SK-N-SH (cell line): Measurements from ENCODE around the gene SHC3. TPM values are rescaled to one million over a fixed set of nuclear protein-coding genes. Genes with fewer than 3 reads are reported as not detected.

ENCODE experiments used
- CTCF ChIA-PET: fragments of 300-600, 350-600 bp; formaldehyde crosslinking; extraction: SDS; loops from one replicate; lab custom pipeline; 2021; lab: Yijun Ruan, JAX
- POLR2A ChIA-PET: fragments of 350-600 bp; sonication (Branson Sonifier 250); formaldehyde crosslinking; extraction: SDS; loops from one replicate; lab custom pipeline; 2020; ENCODE audit warnings: antibody characterized with exemption, inconsistent platforms; lab: Yijun Ruan, JAX
- DNase-seq: peaks from one replicate; pipeline ENCODE4 v3.0.0; 2012
- H2AFZ ChIP-seq: fragments of 200-600 bp; sonication (generic); 2 replicates; pipeline ENCODE4 v1.8.1; 2016; ENCODE audit warnings: antibody characterized with exemption, mild to moderate bottlenecking, low read depth
- H3F3A ChIP-seq: fragments of 200-600 bp; sonication (generic); replicated peaks from 2 replicates; pipeline ENCODE3; 2016; ENCODE audit warnings: antibody characterized with exemption, mild to moderate bottlenecking; ENCODE audit not compliant: insufficient read depth
- H3K27ac ChIP-seq, 2 experiments: fragments of 200-500 bp in 1 of 2; fragments of 200-600 bp in 1 of 2; sonication (Bioruptor generic) in 1 of 2; sonication (generic), shearing (Covaris generic) in 1 of 2; 2 replicates each; pipeline versions ENCODE4 v1.5.1 to v1.6.1; 2014 to 2016; ENCODE audit warnings: low read depth in 2 of 2, inconsistent platforms in 1 of 2, low read length in 1 of 2, mild to moderate bottlenecking in 1 of 2, mixed read lengths in 1 of 2
- H3K27me3 ChIP-seq: fragments of 200-600 bp; sonication (generic), shearing (Covaris generic); 2 replicates; pipeline ENCODE4 v1.6.1; 2016; ENCODE audit warnings: mixed run types; ENCODE audit not compliant: insufficient read depth
- H3K36me3 ChIP-seq, 2 experiments: fragments of 200-500 bp in 1 of 2; fragments of 200-600 bp in 1 of 2; sonication (Bioruptor generic) in 1 of 2; sonication (generic) in 1 of 2; replicated peaks in 1 of 2; 2 replicates each; pipeline versions ENCODE3 to v1.5.1; 2014 to 2016; ENCODE audit warnings: low read length in 1 of 2, mild to moderate bottlenecking in 1 of 2; ENCODE audit not compliant: insufficient read depth in 2 of 2, control insufficient read depth in 1 of 2
- H3K4me1 ChIP-seq, 2 experiments: fragments of 200-500 bp in 1 of 2; fragments of 200-600 bp in 1 of 2; sonication (Bioruptor generic) in 1 of 2; sonication (generic), shearing (Covaris generic) in 1 of 2; 2 replicates each; pipeline versions ENCODE4 v1.5.1 to v1.6.1; 2014 to 2016; ENCODE audit warnings: low read depth in 1 of 2, low read length in 1 of 2, mixed run types in 1 of 2; ENCODE audit not compliant: insufficient read depth in 2 of 2, control insufficient read depth in 1 of 2
- H3K4me2 ChIP-seq: fragments of 200-600 bp; sonication (generic), shearing (Covaris generic); 2 replicates; pipeline ENCODE4 v1.6.1; 2017; ENCODE audit warnings: mixed run types
- H3K4me3 ChIP-seq, 2 experiments: fragments of 200-500 bp in 1 of 2; fragments of 200-600 bp in 1 of 2; sonication (Bioruptor generic) in 1 of 2; sonication (generic), shearing (Covaris generic) in 1 of 2; 2 replicates each; pipeline versions ENCODE4 v1.5.1 to v1.8.1; 2014 to 2016; ENCODE audit warnings: low read depth in 2 of 2, inconsistent platforms in 1 of 2, low read length in 1 of 2, mild to moderate bottlenecking in 1 of 2, mixed read lengths in 1 of 2, moderate library complexity in 1 of 2
- H3K79me2 ChIP-seq: fragments of 200-600 bp; sonication (generic); 2 replicates; pipeline ENCODE4 v1.8.1; 2017; ENCODE audit warnings: mild to moderate bottlenecking; ENCODE audit not compliant: insufficient read depth
- H3K9ac ChIP-seq: fragments of 200-600 bp; sonication (generic); 2 replicates; pipeline ENCODE4 v1.6.1; 2017; ENCODE audit warnings: mixed run types
- H3K9me2 ChIP-seq: fragments of 200-600 bp; sonication (generic); 2 replicates; pipeline ENCODE4 v1.6.1; 2017; ENCODE audit warnings: mixed run types
- H3K9me3 ChIP-seq: fragments of 200-600 bp; sonication (generic); 2 replicates; pipeline ENCODE4 v1.6.1; 2017; ENCODE audit warnings: mixed run types, mild to moderate bottlenecking, moderate library complexity
- H4K20me1 ChIP-seq: fragments of 200-600 bp; sonication (generic); 2 replicates; pipeline ENCODE4 v1.6.1; 2017; ENCODE audit warnings: mild to moderate bottlenecking, mixed run types; ENCODE audit not compliant: insufficient read depth
- EP300 ChIP-seq, 2 experiments: IDR thresholded peaks; 2 replicates each; pipeline versions ENCODE4 v1.4.0 to v1.6.1; 2012; ENCODE audit warnings: borderline replicate concordance in 1 of 2, low read depth in 1 of 2, low read length in 1 of 2
- EZH2phosphoT487 ChIP-seq: fragments of 200-600 bp; sonication (generic); IDR thresholded peaks from 2 replicates; pipeline ENCODE4 v1.6.1; 2017; ENCODE audit warnings: low read depth, mixed run types, mild to moderate bottlenecking, antibody characterized with exemption, moderate library complexity, borderline replicate concordance
- FOSL2 ChIP-seq: IDR thresholded peaks from 2 replicates; pipeline ENCODE4 v1.4.0; 2012; ENCODE audit warnings: low read depth, mild to moderate bottlenecking, moderate library complexity, borderline replicate concordance
- FOXJ3 ChIP-seq: sonication (generic); formaldehyde crosslinking; IDR thresholded peaks from 2 replicates; pipeline ENCODE4 v1.5.1; 2020; ENCODE audit warnings: mild to moderate bottlenecking, missing genetic modification reagents
- FOXM1 ChIP-seq: IDR thresholded peaks from 2 replicates; pipeline ENCODE4 v1.4.0; 2012; ENCODE audit warnings: low read depth, mild to moderate bottlenecking
- GABPA ChIP-seq: IDR thresholded peaks from 2 replicates; pipeline ENCODE4 v1.4.0; 2012; ENCODE audit warnings: low read depth, mild to moderate bottlenecking
- MEF2A ChIP-seq: IDR thresholded peaks from 2 replicates; pipeline ENCODE4 v1.4.0; 2012; ENCODE audit warnings: low read depth, borderline replicate concordance
- MXI1 ChIP-seq: IDR thresholded peaks from 2 replicates; pipeline ENCODE4 v1.6.1; 2012; ENCODE audit warnings: mild to moderate bottlenecking, low read depth, low read length, improper control_type of control experiment
- NFIC ChIP-seq: IDR thresholded peaks from 2 replicates; pipeline ENCODE4 v1.4.0; 2012; ENCODE audit warnings: borderline replicate concordance
- NRF1 ChIP-seq: IDR thresholded peaks from 2 replicates; pipeline ENCODE4 v1.6.1; 2012; ENCODE audit warnings: low read depth, mild to moderate bottlenecking, low read length
- POLR2AphosphoS5 ChIP-seq: IDR thresholded peaks from 2 replicates; pipeline ENCODE4 v1.6.1; 2012; ENCODE audit warnings: low read depth, low read length
- RCOR1 ChIP-seq: fragments of 150-350 bp; IDR thresholded peaks from 2 replicates; pipeline ENCODE4 v1.6.1; 2017; ENCODE audit warnings: antibody characterized with exemption, low read length
- RFX5 ChIP-seq: IDR thresholded peaks from 2 replicates; pipeline ENCODE4 v1.6.1; 2012; ENCODE audit warnings: mild to moderate bottlenecking, improper control_type of control experiment, low read length
- SMC3 ChIP-seq: IDR thresholded peaks from 2 replicates; pipeline ENCODE4 v1.6.1; 2012; ENCODE audit warnings: low read depth, low read length, improper control_type of control experiment
- TAF1 ChIP-seq: IDR thresholded peaks from 2 replicates; pipeline ENCODE4 v1.6.1; 2012; ENCODE audit warnings: low read depth, mild to moderate bottlenecking, low read length, moderate library complexity, borderline replicate concordance
- TCF12 ChIP-seq: IDR thresholded peaks from 2 replicates; pipeline ENCODE4 v1.4.0; 2012
- WGBS: methylation state at CpG from one replicate; pipeline ENCODE4 v1.1.6; 2017; ENCODE audit warnings: low lambda C conversion rate; 5-methylcytosine and 5-hydroxymethylcytosine counted together
- polyA plus RNA-seq, 3 experiments: library from polyadenylated mRNA; depleted of rRNA; stranded (reverse); fragments of >200 nt; gene quantifications; 2 replicates each; pipeline ENCODE4 v1.2.3, GENCODE V29; 2012
- TF ChIP-seq, protein P1 (sequence below): IDR thresholded peaks from 2 replicates; pipeline ENCODE4 v1.4.0; 2012; ENCODE audit warnings: low read depth, borderline replicate concordance
- TF ChIP-seq, protein P2 (sequence below): IDR thresholded peaks from 2 replicates; pipeline ENCODE4 v1.4.0; 2012; ENCODE audit warnings: low read depth
- TF ChIP-seq, protein P3 (sequence below): fragments of 200-600 bp; sonication (generic); IDR thresholded peaks from 2 replicates; pipeline ENCODE4 v1.6.1; 2017; ENCODE audit warnings: antibody characterized with exemption, mild to moderate bottlenecking, moderate library complexity
- TF ChIP-seq, protein P4 (sequence below): fragments of 150-350 bp; IDR thresholded peaks from 2 replicates; pipeline ENCODE4 v1.6.1; 2017; ENCODE audit warnings: antibody characterized with exemption, low read length, low read depth, borderline replicate concordance

SHC3 gene
- polyA plus RNA-seq, 1 of the 3 experiments (the other 2 are of a cell fraction): 3.2 TPM

DNA sequence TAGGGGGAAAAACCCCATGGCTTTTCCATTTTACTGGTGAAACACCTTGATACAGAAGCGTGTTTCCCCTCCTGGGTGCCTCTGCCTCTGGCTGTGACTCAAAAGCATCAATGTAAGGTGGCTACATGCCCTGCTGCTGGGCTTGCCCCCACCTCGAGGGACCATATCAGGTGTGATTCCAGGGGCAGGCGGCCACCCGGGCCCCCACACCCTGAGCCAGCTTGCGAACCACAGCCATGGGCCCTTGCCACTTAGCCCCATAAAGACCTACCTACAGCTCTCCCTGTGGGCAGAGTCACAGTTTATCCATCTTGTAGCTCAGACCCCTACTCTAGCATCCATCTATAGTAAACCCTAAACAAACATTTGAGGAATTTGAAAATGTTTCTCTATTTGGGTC, 10.8 kb downstream of the SHC3 start:
- Histone ChIP-seq H3K4me2 (no peak overlapping the region), H3K9me2 (no peaks in the 10 kb centered on the region), H3K79me2 (peaks cover 93% of the 10 kb centered on the region), H3K36me3 (peaks cover 0 to 6% of the 10 kb centered on the region in 2 experiments), H4K20me1 (no peaks in the 10 kb centered on the region), H3K4me1 (peaks cover 4 to 23% of the 10 kb centered on the region in 2 experiments; a peak in 1 of 4 replicates), H3K9ac (no peak overlapping the region), H3K4me3 (no peak overlapping the region), H3K9me3 (no peaks in the 10 kb centered on the region), H3F3A (no peaks in the 10 kb centered on the region), H3K27ac (no peak overlapping the region), H2AFZ (no peak overlapping the region), H3K27me3 (no peaks in the 10 kb centered on the region)
- no peak for TF ChIP-seq TAF1
- no peak for TF ChIP-seq SMC3
- no peak for TF ChIP-seq NRF1
- no peak for TF ChIP-seq FOXM1
- no peak for TF ChIP-seq TCF12
- TF ChIP-seq POLR2AphosphoS5: no peak
- TF ChIP-seq, protein P1, sequence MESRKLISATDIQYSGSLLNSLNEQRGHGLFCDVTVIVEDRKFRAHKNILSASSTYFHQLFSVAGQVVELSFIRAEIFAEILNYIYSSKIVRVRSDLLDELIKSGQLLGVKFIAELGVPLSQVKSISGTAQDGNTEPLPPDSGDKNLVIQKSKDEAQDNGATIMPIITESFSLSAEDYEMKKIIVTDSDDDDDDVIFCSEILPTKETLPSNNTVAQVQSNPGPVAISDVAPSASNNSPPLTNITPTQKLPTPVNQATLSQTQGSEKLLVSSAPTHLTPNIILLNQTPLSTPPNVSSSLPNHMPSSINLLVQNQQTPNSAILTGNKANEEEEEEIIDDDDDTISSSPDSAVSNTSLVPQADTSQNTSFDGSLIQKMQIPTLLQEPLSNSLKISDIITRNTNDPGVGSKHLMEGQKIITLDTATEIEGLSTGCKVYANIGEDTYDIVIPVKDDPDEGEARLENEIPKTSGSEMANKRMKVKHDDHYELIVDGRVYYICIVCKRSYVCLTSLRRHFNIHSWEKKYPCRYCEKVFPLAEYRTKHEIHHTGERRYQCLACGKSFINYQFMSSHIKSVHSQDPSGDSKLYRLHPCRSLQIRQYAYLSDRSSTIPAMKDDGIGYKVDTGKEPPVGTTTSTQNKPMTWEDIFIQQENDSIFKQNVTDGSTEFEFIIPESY: no peak
- TF ChIP-seq GABPA: no peak
- TF ChIP-seq, protein P2, sequence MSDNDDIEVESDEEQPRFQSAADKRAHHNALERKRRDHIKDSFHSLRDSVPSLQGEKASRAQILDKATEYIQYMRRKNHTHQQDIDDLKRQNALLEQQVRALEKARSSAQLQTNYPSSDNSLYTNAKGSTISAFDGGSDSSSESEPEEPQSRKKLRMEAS: no peak
- TF ChIP-seq NFIC: no peak
- TF ChIP-seq EZH2phosphoT487: no peak
- TF ChIP-seq FOSL2: no peak
- no peak for TF ChIP-seq RFX5
- TF ChIP-seq EP300 (IDR thresholded peaks at IDR 0.05; ENCODE audit: borderline replicate concordance in 1 of 2, low read depth in 1 of 2, low read length in 1 of 2): no peak
- no peak for TF ChIP-seq MXI1
- no peak for TF ChIP-seq FOXJ3 (CRISPR knock-in tag)
- TF ChIP-seq, protein P3, sequence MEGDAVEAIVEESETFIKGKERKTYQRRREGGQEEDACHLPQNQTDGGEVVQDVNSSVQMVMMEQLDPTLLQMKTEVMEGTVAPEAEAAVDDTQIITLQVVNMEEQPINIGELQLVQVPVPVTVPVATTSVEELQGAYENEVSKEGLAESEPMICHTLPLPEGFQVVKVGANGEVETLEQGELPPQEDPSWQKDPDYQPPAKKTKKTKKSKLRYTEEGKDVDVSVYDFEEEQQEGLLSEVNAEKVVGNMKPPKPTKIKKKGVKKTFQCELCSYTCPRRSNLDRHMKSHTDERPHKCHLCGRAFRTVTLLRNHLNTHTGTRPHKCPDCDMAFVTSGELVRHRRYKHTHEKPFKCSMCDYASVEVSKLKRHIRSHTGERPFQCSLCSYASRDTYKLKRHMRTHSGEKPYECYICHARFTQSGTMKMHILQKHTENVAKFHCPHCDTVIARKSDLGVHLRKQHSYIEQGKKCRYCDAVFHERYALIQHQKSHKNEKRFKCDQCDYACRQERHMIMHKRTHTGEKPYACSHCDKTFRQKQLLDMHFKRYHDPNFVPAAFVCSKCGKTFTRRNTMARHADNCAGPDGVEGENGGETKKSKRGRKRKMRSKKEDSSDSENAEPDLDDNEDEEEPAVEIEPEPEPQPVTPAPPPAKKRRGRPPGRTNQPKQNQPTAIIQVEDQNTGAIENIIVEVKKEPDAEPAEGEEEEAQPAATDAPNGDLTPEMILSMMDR: no peak
- TF ChIP-seq MEF2A: no peak
- TF ChIP-seq, protein P4, sequence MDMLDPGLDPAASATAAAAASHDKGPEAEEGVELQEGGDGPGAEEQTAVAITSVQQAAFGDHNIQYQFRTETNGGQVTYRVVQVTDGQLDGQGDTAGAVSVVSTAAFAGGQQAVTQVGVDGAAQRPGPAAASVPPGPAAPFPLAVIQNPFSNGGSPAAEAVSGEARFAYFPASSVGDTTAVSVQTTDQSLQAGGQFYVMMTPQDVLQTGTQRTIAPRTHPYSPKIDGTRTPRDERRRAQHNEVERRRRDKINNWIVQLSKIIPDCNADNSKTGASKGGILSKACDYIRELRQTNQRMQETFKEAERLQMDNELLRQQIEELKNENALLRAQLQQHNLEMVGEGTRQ: no peak
- no peak for TF ChIP-seq RCOR1
- WGBS: 88% methylated on average over 4 of the region's 5 CpGs
- ChIA-PET CTCF (interaction anchor here (1.1 to 1.5 kb wide), 2 partner anchors 8 to 408 kb away, joined by 3 read pairs; no protein-coding TSS in a partner anchor), POLR2A (no interaction called here)
- DNase-seq: no peak
